NT2/D1 (cell line): ENCODE results near the gene GRID2IP.
A peak's percentile ranks its signal among the peaks of the same experiment; 100 is the strongest.

Experiments
- DNase-seq: peaks from one replicate; pipeline ENCODE4 v3.0.0-alpha.2; 2011; ENCODE audit warnings: low read depth, low spot score
- H3K27me3 ChIP-seq: 2 replicates; pipeline ENCODE4 v1.6.0; 2011; ENCODE audit warnings: mild to moderate bottlenecking; ENCODE audit not compliant: insufficient read length, insufficient read depth
- H3K36me3 ChIP-seq: 2 replicates; pipeline ENCODE4 v1.6.1; 2011; ENCODE audit warnings: mild to moderate bottlenecking, low read length, mixed read lengths; ENCODE audit not compliant: insufficient read depth, insufficient read length
- H3K4me1 ChIP-seq: 2 replicates; pipeline ENCODE4 v1.5.1; 2011; ENCODE audit not compliant: insufficient read depth, insufficient read length
- H3K4me3 ChIP-seq: 2 replicates; pipeline ENCODE4 v1.5.1; 2011; ENCODE audit warnings: low read depth; ENCODE audit not compliant: insufficient read length
- H3K9ac ChIP-seq: 2 replicates; pipeline ENCODE4 v1.6.0; 2011; ENCODE audit warnings: low read depth; ENCODE audit not compliant: insufficient read length
- H3K9me3 ChIP-seq: 2 replicates; pipeline ENCODE4 v1.5.1; 2011; ENCODE audit warnings: mild to moderate bottlenecking, low read length; ENCODE audit not compliant: insufficient read depth
- SUZ12 ChIP-seq: IDR thresholded peaks from 2 replicates; pipeline ENCODE4 v1.6.1; 2011; ENCODE audit not compliant: insufficient read length, insufficient read depth; ENCODE audit errors: extremely low read depth
- YY1 ChIP-seq: IDR thresholded peaks from 2 replicates; pipeline ENCODE4 v1.6.1; 2011; ENCODE audit not compliant: insufficient read length, insufficient read depth
- ZNF274 ChIP-seq: IDR thresholded peaks from 2 replicates; pipeline ENCODE4 v1.6.1; 2011; ENCODE audit warnings: mild to moderate bottlenecking, low read depth, low read length

The GRID2IP gene

GRCh38 chr7:6528401-6529130 lies 22.7 kb downstream of the GRID2IP start:
- Histone ChIP-seq H3K9ac (peak overlapping the region; percentile 32), H3K4me1 (peaks cover 21% of the 10 kb centered on the region), H3K36me3 (no peaks in the 10 kb centered on the region), H3K9me3 (no peaks in the 10 kb centered on the region), H3K27me3 (peaks cover 57% of the 10 kb centered on the region), H3K4me3 (no peak overlapping the region)
- TF ChIP-seq SUZ12 (no peak), YY1 (no peak), ZNF274 (no peak)
- no peak for DNase-seq

GRCh38 chr7:6526997-6527378 lies 24.3 kb downstream of the GRID2IP start:
- peak overlapping the region; percentile 53 for H3K9ac ChIP-seq
- H3K27me3 ChIP-seq: peaks cover 46% of the 10 kb centered on the region

GRCh38 chr7:6520163-6520981 lies 30.9 kb downstream of the GRID2IP start:
- H3K9ac ChIP-seq: no peak overlapping the region
- TF ChIP-seq SUZ12 (no peak), YY1 (no peak), ZNF274 (no peak)

More at GRCh38 chr7:6526997-6527378, 24.3 kb downstream of the GRID2IP start:
- no peaks in the 10 kb centered on the region for H3K36me3 ChIP-seq
- H3K9me3 ChIP-seq: no peaks in the 10 kb centered on the region
- H3K4me1 ChIP-seq: peaks cover 17% of the 10 kb centered on the region
- no peak for DNase-seq
- no peak for TF ChIP-seq YY1
- no peak for TF ChIP-seq SUZ12
- TF ChIP-seq ZNF274: no peak
- peak overlapping the region; percentile 45 for H3K4me3 ChIP-seq

GRCh38 chr7:6516387-6516983 lies 34.8 kb downstream of the GRID2IP start:
- H3K4me1 ChIP-seq: peaks cover 3% of the 10 kb centered on the region
- H3K4me3 ChIP-seq: no peak overlapping the region
- H3K9me3 ChIP-seq: no peaks in the 10 kb centered on the region
- TF ChIP-seq YY1 (no peak), ZNF274 (no peak), SUZ12 (no peak)
- no peak overlapping the region for H3K9ac ChIP-seq
- no peaks in the 10 kb centered on the region for H3K27me3 ChIP-seq
- DNase-seq: peak; percentile 88
- no peaks in the 10 kb centered on the region for H3K36me3 ChIP-seq

More at GRCh38 chr7:6520163-6520981, 30.9 kb downstream of the GRID2IP start:
- Histone ChIP-seq H3K36me3 (no peaks in the 10 kb centered on the region), H3K4me3 (no peak overlapping the region), H3K9me3 (no peaks in the 10 kb centered on the region), H3K4me1 (peaks cover 3% of the 10 kb centered on the region), H3K27me3 (no peaks in the 10 kb centered on the region)
- DNase-seq: no peak

- Histone ChIP-seq H3K9me3 (no peaks in the 10 kb centered on the region), H3K36me3 (no peaks in the 10 kb centered on the region), H3K9ac (no peak overlapping the region), H3K4me3 (no peak overlapping the region), H3K27me3 (no peaks in the 10 kb centered on the region), H3K4me1 (peaks cover 3% of the 10 kb centered on the region)
- TF ChIP-seq YY1 (no peak), SUZ12 (no peak), ZNF274 (no peak)
- no peak for DNase-seq
These were observed 37.7 kb downstream of the GRID2IP start for GRCh38 chr7:6513541-6513940.

GRCh38 chr7:6512892-6513291 lies 38.4 kb downstream of the GRID2IP start:
- DNase-seq: no peak
- H3K4me3 ChIP-seq: no peak overlapping the region
- TF ChIP-seq ZNF274 (no peak), YY1 (no peak), SUZ12 (no peak)
- no peaks in the 10 kb centered on the region for H3K9me3 ChIP-seq
- no peak overlapping the region for H3K9ac ChIP-seq
- H3K27me3 ChIP-seq: no peaks in the 10 kb centered on the region
- no peaks in the 10 kb centered on the region for H3K36me3 ChIP-seq
- peaks cover 3% of the 10 kb centered on the region for H3K4me1 ChIP-seq
